GM23338 (cell line): ENCODE data around the gene CFAP57. TPM values are rescaled to one million over a fixed set of nuclear protein-coding genes. Genes with fewer than 3 reads are reported as not detected.
A peak's percentile ranks its signal among the peaks of the same experiment; 100 is the strongest.

ENCODE experiments used
- ATAC-seq: fragments of 200-7000 bp; cut with Tn5 transposase; 3 replicates; pipeline ENCODE4 v1.9.1; 2020
- DNase-seq: peaks from one replicate; pipeline ENCODE4 v3.0.0-alpha.2; 2015; ENCODE audit warnings: low spot score
- H2AFZ ChIP-seq: fragments of 200-600 bp; sonication (generic); 2 replicates; pipeline ENCODE4 v1.8.0; 2016; ENCODE audit warnings: antibody characterized with exemption, mild to moderate bottlenecking, moderate library complexity
- H3F3A ChIP-seq: fragments of 200-600 bp; sonication (generic); replicated peaks from 2 replicates; pipeline ENCODE4 v1.8.0; 2017; ENCODE audit warnings: antibody characterized with exemption, mixed run types, low read depth
- H3K27ac ChIP-seq: fragments of 200-600 bp; sonication (generic); 2 replicates; pipeline ENCODE4 v1.6.1; 2016; ENCODE audit warnings: low read depth
- H3K27me3 ChIP-seq: fragments of 200-600 bp; sonication (generic); 2 replicates; pipeline ENCODE4 v1.8.0; 2016; ENCODE audit warnings: mild to moderate bottlenecking, mixed run types, moderate library complexity; ENCODE audit not compliant: insufficient read depth
- H3K36me3 ChIP-seq: fragments of 200-600 bp; sonication (generic); 2 replicates; pipeline ENCODE4 v1.8.0; 2016; ENCODE audit warnings: mild to moderate bottlenecking; ENCODE audit not compliant: insufficient read depth
- H3K4me1 ChIP-seq: fragments of 200-600 bp; sonication (generic); 2 replicates; pipeline ENCODE4 v1.8.0; 2016; ENCODE audit warnings: mild to moderate bottlenecking, moderate library complexity; ENCODE audit not compliant: insufficient read depth
- H3K4me2 ChIP-seq: fragments of 200-600 bp; sonication (generic); 2 replicates; pipeline ENCODE4 v1.7.1; 2017; ENCODE audit warnings: mixed run types
- H3K4me3 ChIP-seq: fragments of 200-600 bp; sonication (generic); 2 replicates; pipeline ENCODE4 v1.6.1; 2016; ENCODE audit warnings: mixed run types
- H3K79me2 ChIP-seq: fragments of 200-600 bp; sonication (generic); replicated peaks from 2 replicates; pipeline ENCODE4 v1.8.0; 2017; ENCODE audit warnings: mild to moderate bottlenecking; ENCODE audit not compliant: insufficient read depth
- H3K9me2 ChIP-seq: fragments of 200-600 bp; sonication (generic); 2 replicates; pipeline ENCODE4 v1.8.0; 2017; ENCODE audit not compliant: insufficient read depth
- H4K20me1 ChIP-seq: fragments of 200-600 bp; sonication (generic); replicated peaks from 2 replicates; pipeline ENCODE4 v1.8.0; 2017; ENCODE audit warnings: mild to moderate bottlenecking; ENCODE audit not compliant: insufficient read depth
- H3K27ac Mint-ChIP-seq: 2 replicates; pipeline ENCODE4 v1.8.0; 2020; ENCODE audit warnings: inconsistent platforms, mild to moderate bottlenecking, moderate library complexity, mixed read lengths
- H3K27me3 Mint-ChIP-seq: 3 replicates; pipeline ENCODE4 v1.8.0; 2022; ENCODE audit warnings: low read depth, mild to moderate bottlenecking, moderate library complexity, mixed read lengths, inconsistent platforms; ENCODE audit not compliant: insufficient read depth, poor library complexity
- H3K36me3 Mint-ChIP-seq: 3 replicates; pipeline ENCODE4 v1.8.0; 2021; ENCODE audit warnings: low read depth, mild to moderate bottlenecking, inconsistent platforms, moderate library complexity, mixed read lengths
- H3K4me1 Mint-ChIP-seq: 3 replicates; pipeline ENCODE4 v1.8.0; 2020; ENCODE audit warnings: mild to moderate bottlenecking, inconsistent platforms, mixed read lengths
- H3K4me3 Mint-ChIP-seq: 3 replicates; pipeline ENCODE4 v1.8.0; 2021; ENCODE audit warnings: moderate library complexity, mild to moderate bottlenecking, inconsistent platforms, mixed read lengths
- H3K9me3 Mint-ChIP-seq: 3 replicates; pipeline ENCODE4 v1.8.0; 2020; ENCODE audit warnings: moderate library complexity, mild to moderate bottlenecking, inconsistent platforms, mixed read lengths
- CREB1 ChIP-seq: fragments of 250-450 bp; sonication (Bioruptor Pico); IDR thresholded peaks from 2 replicates; pipeline ENCODE4 v1.5.0; 2020; ENCODE audit warnings: low read depth, mild to moderate bottlenecking, moderate library complexity
- EZH2 ChIP-seq: fragments of 200-600 bp; sonication (generic); IDR thresholded peaks from one replicate; pipeline ENCODE4 v1.8.0; 2017; ENCODE audit warnings: antibody characterized with exemption, mild to moderate bottlenecking, low read depth; ENCODE audit not compliant: unreplicated experiment
- JUNB ChIP-seq: IDR thresholded peaks from one replicate; pipeline ENCODE4 v1.6.1; 2016; ENCODE audit warnings: antibody characterized with exemption; ENCODE audit not compliant: unreplicated experiment
- POLR2AphosphoS5 ChIP-seq: IDR thresholded peaks from 2 replicates; pipeline ENCODE4 v1.6.1; 2016; ENCODE audit warnings: antibody characterized with exemption, low read depth
- STAT1 ChIP-seq: IDR thresholded peaks from one replicate; pipeline ENCODE4 v1.6.1; 2016; ENCODE audit warnings: antibody characterized with exemption; ENCODE audit not compliant: unreplicated experiment
- ZNF114 ChIP-seq: fragments of 250-450 bp; sonication (Bioruptor Pico); IDR thresholded peaks from 2 replicates; pipeline ENCODE4 v1.5.0; 2020; ENCODE audit warnings: mild to moderate bottlenecking, moderate library complexity
- ZNF331 ChIP-seq: fragments of 250-450 bp; sonication (Bioruptor Pico); IDR thresholded peaks from 2 replicates; pipeline ENCODE4 v1.5.0; 2020; ENCODE audit warnings: low read depth, mild to moderate bottlenecking, moderate library complexity
- polyA plus RNA-seq: library from polyadenylated mRNA; unstranded; fragments of >200 nt; fragmentation: Nextera tagmentation; extraction: Ambion mirVana; gene quantifications from 2 replicates; pipeline ENCODE4 v1.2.1, GENCODE V29; 2016
- total RNA-seq: library from RNA; depleted of rRNA; stranded (reverse); fragments of >200 nt; shearing (Covaris generic); gene quantifications from 2 replicates; pipeline ENCODE4 v1.2.3, GENCODE V29; 2014
- TF ChIP-seq, protein P1 (sequence below): IDR thresholded peaks from 2 replicates; pipeline ENCODE4 v1.6.1; 2016; ENCODE audit warnings: antibody characterized with exemption
- TF ChIP-seq, protein P2 (sequence below): IDR thresholded peaks from one replicate; pipeline ENCODE4 v1.6.1; 2018; ENCODE audit warnings: antibody characterized with exemption; ENCODE audit not compliant: unreplicated experiment
- TF ChIP-seq, protein P3 (sequence below): fragments of 250-450 bp; sonication (Bioruptor Pico); IDR thresholded peaks from 2 replicates; pipeline ENCODE4 v1.5.0; 2020; ENCODE audit warnings: mild to moderate bottlenecking, moderate library complexity

Gene CFAP57
- total and polyA plus RNA-seq, 2 experiments from 2014 or later = 0.37 to 0.38 TPM

DNA sequence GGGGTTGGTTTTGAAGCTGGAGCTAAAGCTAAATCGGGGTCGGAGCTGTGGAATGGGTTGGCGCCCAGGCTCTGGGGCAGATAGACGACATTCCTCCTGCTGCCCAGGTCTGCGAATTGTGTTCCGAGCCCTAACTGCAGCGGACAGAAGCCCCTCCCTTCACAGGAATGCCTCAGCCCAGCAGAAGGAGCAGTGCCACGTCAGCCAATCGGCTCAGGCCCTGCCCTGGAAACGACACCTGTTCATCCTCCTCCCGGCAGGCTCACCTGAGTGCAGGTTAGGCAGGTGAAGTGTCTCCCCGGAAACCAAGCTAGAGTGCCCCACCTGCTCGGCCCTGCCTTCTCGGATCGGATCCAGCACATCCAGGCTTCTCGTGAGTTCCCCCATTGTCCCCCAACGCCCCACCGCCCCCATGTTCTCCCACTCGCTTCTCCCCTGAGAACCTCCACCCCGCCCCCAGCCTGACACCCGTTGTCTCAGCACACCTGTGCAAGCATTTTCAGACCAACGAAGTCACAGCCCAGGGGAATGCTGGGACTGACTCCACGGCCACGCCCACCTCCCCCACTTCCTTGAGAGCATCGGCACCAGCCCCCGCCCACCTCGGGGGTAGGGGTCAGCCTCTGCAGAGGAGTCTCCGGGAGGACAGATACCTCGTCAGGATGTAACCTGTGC lies 98.4 kb downstream of the CFAP57 start:
- peaks cover 33% of the 10 kb centered on the region for H3K4me1 Mint-ChIP-seq
- H3K4me2 ChIP-seq = peak overlapping the region; percentile 85
- no peaks in the 10 kb centered on the region for H4K20me1 ChIP-seq
- peak; percentile 97 for DNase-seq
- H3K36me3 ChIP-seq = no peaks in the 10 kb centered on the region
- peak overlapping the region; percentile 94 for H3K4me3 Mint-ChIP-seq
- 0 out of 2 replicates have a peak, but pooled peaks cover 5% of the 10 kb centered on the region for H3F3A ChIP-seq
- H3K9me2 ChIP-seq = 0 out of 2 replicates have a peak, but pooled peaks cover 3% of the 10 kb centered on the region
- peaks cover 16% of the 10 kb centered on the region for H3K4me1 ChIP-seq
- TF ChIP-seq POLR2AphosphoS5 (peak; percentile 81), JUNB (peak; percentile 93), EZH2 (no peak), ZNF331 (no peak), ZNF114 (CRISPR knock-in tag) (no peak), STAT1 (no peak), CREB1 (peak; percentile 49; the same call in 1 of the 2 replicates)
- TF ChIP-seq, protein P1, sequence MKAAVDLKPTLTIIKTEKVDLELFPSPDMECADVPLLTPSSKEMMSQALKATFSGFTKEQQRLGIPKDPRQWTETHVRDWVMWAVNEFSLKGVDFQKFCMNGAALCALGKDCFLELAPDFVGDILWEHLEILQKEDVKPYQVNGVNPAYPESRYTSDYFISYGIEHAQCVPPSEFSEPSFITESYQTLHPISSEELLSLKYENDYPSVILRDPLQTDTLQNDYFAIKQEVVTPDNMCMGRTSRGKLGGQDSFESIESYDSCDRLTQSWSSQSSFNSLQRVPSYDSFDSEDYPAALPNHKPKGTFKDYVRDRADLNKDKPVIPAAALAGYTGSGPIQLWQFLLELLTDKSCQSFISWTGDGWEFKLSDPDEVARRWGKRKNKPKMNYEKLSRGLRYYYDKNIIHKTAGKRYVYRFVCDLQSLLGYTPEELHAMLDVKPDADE = peak; percentile 46; the same call in 1 of the 2 replicates
- TF ChIP-seq, protein P2, sequence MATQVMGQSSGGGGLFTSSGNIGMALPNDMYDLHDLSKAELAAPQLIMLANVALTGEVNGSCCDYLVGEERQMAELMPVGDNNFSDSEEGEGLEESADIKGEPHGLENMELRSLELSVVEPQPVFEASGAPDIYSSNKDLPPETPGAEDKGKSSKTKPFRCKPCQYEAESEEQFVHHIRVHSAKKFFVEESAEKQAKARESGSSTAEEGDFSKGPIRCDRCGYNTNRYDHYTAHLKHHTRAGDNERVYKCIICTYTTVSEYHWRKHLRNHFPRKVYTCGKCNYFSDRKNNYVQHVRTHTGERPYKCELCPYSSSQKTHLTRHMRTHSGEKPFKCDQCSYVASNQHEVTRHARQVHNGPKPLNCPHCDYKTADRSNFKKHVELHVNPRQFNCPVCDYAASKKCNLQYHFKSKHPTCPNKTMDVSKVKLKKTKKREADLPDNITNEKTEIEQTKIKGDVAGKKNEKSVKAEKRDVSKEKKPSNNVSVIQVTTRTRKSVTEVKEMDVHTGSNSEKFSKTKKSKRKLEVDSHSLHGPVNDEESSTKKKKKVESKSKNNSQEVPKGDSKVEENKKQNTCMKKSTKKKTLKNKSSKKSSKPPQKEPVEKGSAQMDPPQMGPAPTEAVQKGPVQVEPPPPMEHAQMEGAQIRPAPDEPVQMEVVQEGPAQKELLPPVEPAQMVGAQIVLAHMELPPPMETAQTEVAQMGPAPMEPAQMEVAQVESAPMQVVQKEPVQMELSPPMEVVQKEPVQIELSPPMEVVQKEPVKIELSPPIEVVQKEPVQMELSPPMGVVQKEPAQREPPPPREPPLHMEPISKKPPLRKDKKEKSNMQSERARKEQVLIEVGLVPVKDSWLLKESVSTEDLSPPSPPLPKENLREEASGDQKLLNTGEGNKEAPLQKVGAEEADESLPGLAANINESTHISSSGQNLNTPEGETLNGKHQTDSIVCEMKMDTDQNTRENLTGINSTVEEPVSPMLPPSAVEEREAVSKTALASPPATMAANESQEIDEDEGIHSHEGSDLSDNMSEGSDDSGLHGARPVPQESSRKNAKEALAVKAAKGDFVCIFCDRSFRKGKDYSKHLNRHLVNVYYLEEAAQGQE = peak; percentile 24
- TF ChIP-seq, protein P3, sequence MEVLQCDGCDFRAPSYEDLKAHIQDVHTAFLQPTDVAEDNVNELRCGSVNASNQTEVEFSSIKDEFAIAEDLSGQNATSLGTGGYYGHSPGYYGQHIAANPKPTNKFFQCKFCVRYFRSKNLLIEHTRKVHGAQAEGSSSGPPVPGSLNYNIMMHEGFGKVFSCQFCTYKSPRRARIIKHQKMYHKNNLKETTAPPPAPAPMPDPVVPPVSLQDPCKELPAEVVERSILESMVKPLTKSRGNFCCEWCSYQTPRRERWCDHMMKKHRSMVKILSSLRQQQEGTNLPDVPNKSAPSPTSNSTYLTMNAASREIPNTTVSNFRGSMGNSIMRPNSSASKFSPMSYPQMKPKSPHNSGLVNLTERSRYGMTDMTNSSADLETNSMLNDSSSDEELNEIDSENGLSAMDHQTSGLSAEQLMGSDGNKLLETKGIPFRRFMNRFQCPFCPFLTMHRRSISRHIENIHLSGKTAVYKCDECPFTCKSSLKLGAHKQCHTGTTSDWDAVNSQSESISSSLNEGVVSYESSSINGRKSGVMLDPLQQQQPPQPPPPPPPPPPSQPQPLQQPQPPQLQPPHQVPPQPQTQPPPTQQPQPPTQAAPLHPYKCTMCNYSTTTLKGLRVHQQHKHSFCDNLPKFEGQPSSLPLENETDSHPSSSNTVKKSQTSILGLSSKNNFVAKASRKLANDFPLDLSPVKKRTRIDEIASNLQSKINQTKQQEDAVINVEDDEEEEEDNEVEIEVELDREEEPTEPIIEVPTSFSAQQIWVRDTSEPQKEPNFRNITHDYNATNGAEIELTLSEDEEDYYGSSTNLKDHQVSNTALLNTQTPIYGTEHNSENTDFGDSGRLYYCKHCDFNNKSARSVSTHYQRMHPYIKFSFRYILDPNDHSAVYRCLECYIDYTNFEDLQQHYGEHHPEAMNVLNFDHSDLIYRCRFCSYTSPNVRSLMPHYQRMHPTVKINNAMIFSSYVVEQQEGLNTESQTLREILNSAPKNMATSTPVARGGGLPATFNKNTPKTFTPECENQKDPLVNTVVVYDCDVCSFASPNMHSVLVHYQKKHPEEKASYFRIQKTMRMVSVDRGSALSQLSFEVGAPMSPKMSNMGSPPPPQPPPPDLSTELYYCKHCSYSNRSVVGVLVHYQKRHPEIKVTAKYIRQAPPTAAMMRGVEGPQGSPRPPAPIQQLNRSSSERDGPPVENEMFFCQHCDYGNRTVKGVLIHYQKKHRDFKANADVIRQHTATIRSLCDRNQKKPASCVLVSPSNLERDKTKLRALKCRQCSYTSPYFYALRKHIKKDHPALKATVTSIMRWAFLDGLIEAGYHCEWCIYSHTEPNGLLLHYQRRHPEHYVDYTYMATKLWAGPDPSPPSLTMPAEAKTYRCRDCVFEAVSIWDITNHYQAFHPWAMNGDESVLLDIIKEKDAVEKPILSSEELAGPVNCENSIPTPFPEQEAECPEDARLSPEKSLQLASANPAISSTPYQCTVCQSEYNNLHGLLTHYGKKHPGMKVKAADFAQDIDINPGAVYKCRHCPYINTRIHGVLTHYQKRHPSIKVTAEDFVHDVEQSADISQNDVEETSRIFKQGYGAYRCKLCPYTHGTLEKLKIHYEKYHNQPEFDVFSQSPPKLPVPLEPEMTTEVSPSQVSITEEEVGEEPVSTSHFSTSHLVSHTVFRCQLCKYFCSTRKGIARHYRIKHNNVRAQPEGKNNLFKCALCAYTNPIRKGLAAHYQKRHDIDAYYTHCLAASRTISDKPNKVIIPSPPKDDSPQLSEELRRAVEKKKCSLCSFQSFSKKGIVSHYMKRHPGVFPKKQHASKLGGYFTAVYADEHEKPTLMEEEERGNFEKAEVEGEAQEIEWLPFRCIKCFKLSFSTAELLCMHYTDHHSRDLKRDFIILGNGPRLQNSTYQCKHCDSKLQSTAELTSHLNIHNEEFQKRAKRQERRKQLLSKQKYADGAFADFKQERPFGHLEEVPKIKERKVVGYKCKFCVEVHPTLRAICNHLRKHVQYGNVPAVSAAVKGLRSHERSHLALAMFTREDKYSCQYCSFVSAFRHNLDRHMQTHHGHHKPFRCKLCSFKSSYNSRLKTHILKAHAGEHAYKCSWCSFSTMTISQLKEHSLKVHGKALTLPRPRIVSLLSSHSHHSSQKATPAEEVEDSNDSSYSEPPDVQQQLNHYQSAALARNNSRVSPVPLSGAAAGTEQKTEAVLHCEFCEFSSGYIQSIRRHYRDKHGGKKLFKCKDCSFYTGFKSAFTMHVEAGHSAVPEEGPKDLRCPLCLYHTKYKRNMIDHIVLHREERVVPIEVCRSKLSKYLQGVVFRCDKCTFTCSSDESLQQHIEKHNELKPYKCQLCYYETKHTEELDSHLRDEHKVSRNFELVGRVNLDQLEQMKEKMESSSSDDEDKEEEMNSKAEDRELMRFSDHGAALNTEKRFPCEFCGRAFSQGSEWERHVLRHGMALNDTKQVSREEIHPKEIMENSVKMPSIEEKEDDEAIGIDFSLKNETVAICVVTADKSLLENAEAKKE (CRISPR knock-in tag) = no peak
- peak overlapping the region; percentile 98 for H3K27ac Mint-ChIP-seq
- H3K4me3 ChIP-seq = peak overlapping the region; percentile 59
- peak; percentile 95 for ATAC-seq
- H3K27me3 ChIP-seq = no peaks in the 10 kb centered on the region
- 0 out of 2 replicates have a peak, but pooled peaks cover 3% of the 10 kb centered on the region for H3K79me2 ChIP-seq
- H3K27ac ChIP-seq = peak overlapping the region; percentile 86
- H3K27me3 Mint-ChIP-seq = peaks cover 7% of the 10 kb centered on the region
- H2AFZ ChIP-seq = no peak overlapping the region; the same call in 1 of the 2 replicates
- H3K9me3 Mint-ChIP-seq = peaks cover 12% of the 10 kb centered on the region
- H3K36me3 Mint-ChIP-seq = peaks cover 24% of the 10 kb centered on the region
